HG02571 (cell line): ENCODE results near the gene GALNT2.
A peak's percentile ranks its signal among the peaks of the same experiment; 100 is the strongest.

Experiments used
- ATAC-seq: cut with Tn5 transposase; IDR thresholded peaks from one replicate; pipeline ENCODE4 v1.9.1; 2021; ENCODE audit warnings: mild to moderate bottlenecking, moderate library complexity; ENCODE audit not compliant: unreplicated experiment

GALNT2 gene

DNA sequence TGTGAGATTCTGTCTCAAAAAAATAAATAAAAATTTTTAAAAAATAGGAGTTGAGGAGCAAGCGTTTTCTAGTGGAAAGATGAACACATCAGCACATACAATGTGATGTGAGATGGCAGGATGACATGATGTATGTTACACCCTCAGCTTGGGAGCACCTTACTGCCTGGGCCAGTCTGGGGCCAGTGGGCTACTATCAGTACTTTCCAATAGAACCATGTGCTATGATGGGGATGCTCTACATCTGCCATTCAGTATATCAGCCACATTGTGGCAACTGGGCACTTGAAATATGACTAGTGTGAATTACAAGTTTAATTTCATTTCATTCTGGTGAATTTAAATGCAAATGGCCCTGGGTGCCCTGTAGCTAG lies 203.1 kb downstream of the GALNT2 start:
- ATAC-seq, result peak; percentile 11

DNA sequence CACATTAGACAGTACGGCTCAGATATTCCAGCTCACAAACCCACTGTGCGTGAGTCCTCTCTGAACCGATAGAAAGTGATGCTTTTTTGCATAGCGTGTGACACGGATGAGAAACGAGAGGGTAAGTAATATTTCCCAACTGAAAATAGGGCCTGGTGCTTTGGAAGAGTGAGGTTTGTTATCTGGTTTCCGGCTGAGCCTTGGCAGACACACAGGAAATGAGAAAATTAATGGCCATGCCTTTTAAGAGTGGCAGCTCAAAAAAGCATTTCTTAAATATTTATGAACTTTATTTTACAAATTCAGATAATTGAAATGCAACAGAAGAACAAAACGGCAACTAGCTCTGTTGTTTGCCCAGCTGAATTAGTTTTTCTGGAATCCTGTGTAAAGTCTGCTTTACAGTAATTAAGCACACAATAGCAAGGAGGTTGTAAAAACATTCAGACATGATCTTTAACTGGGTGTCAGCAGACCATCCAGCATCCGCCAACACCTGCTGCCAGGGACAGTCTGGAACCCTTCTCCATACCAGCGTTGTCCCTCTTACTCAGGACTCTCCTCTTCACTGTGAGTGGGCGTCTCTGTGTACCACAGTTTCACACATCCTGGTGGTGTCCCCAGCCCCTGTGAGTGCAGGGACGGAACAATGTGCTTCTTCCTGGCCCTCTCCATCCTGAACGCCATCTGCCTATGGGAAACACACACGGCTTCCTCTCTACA lies 203.7 kb downstream of the GALNT2 start:
- ATAC-seq, result peak; percentile 49

DNA sequence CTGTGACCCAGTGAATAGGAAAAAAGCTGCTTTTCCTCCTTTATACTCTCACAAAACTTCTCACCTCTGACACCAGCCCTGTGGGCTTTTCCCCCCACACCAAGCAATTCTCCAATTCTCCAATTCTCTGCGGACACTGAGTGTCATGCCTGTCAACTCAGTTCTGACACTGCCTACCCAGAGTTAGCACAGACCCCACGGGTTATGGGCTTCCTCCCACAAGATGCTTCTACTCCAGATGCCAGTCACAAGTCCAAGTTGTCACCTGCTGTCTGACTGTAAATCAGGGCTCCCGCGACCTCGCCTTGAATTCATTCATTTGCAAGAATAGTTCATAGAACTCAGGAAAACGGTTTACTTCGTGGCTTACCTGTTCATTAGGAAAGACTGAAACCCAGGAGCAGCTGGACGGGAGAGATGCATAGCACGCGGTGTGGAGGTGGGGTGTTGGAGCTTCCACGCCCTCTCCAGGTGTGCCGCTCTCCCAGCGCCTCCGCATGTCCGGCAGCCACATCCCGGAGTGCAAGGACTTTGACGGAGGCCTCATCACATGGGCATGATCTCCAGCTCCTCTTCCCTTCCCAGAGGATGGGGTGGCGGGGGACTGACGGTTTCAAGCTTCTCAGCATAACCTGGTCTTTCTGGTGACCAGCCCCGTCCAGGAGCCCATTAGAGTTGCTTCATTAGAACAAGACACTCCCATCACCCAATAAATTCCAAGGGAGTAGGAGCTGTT lies 204.4 kb downstream of the GALNT2 start:
- no peak for ATAC-seq

DNA sequence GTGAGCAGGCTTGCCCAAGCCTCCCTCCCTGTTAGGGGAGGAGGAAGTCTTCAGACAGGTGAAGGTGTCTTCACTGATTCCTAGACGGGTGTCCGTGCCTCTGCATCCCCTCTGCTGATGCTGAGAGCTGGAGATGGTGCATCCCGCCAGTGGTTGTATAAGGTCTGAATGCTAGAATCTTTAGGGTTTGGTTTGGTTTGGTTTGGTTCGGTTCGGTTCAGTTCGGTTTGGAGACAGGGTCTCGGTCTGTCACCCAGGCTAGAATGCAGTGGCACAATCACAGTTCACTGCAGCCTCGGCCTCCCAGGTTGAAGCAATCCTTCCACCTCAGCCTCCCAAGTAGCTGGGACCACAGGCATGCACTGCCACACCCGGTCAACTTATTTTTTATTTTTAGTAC lies 205.5 kb downstream of the GALNT2 start:
- ATAC-seq, result no peak

DNA sequence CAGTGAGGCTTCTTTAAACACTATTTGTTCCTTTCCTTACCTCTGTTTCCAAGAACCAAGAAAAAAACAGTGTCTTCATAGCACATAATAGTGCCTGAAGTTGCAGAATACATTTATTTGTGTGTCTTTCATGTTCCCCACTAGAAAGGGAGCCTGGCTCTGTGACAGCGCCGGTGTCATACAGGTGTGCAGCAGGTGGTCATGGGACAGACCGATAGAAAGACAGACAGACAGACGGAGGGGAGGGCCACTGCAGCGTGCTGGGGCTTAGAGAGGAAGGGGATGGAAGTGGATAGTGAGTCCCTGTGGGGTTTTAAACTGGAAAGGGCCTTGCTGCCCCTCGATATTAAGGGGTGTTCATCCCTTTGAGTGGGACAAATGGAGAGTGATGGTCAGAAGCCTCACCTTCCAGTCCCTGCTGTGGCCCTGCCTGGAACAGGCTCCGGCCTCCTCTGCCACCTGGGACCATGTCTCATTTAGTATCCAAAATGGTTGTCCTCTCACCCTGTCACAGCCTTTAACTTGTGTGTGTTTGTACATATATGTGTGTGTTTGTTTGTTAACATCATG lies 206.2 kb downstream of the GALNT2 start:
- ATAC-seq, result no peak

DNA sequence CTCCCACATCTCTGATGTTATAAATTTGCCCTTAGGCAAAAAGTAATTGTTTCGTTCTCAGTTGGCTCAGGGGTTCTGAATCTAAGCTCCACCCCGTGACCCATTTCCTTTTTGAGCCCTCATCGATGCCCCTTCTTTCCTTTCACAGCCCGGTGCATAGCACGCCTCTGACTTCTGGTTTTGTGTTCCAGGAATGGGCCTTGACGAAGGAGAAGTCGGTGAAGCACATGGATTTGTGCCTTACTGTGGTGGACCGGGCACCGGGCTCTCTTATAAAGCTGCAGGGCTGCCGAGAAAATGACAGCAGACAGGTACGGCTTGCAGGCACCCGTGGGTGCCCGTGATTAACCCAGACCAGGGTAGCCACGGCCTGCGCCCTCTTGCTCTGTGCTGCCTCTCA lies 207.2 kb downstream of the GALNT2 start:
- ATAC-seq, result no peak

DNA sequence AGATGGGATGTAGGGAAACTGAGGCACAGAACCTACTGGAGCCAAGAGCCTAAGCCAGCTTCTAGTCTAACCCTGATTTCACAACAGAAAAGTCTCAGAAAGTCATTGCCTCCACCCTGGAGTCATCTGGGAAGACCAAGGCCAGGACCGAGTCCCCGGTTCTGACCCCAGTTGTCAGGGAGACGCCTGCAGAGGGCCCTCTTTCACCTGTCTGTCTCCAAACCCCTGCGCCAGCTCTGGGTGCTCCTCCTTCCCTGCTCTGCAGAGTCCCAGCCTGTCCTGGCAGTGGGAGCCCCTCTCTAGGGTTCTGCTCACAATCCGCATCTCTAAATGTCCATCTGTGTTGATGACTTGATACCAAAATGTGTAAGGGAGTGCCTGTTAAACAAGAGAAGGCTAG lies 209.4 kb downstream of the GALNT2 start:
- ATAC-seq, result no peak

DNA sequence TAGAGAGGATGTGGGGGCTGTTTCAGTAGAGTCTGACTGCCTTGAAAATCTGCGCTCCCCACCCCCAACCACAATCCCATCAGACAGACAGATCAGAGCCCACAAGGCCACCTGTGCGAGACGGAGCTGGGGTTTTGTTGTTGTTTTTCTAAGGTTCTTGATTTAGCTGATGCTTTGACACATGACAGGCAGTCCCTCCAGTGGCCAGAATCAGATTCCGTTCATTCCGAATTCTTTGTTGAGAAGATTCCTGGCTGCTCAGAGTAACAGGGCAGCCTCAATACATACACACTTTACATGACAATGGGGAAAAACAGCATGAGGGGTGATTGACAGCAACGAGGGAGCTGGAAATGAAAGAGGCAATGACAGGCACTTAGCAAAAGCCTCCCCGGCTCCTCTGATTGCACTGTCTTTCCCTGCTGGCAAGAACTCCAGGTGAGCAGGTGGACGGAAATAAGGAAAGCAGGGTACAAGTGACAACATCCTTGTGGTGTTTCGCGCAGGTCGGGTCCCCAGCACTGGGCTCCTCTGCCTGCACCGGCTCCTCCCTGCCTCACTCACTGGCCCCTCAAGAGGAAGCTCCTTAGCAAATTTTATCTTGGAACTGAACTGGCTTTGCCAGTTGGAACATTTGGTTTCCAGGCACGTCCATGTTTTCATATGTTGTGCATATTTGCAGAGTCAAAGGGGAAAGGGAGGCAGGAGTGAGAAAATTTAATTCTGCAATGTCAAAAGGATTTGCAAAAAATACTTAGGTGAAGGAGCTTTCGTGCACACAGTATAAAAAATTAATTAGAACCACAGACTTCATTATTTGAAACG lies 210.4 kb downstream of the GALNT2 start:
- ATAC-seq, result no peak

DNA sequence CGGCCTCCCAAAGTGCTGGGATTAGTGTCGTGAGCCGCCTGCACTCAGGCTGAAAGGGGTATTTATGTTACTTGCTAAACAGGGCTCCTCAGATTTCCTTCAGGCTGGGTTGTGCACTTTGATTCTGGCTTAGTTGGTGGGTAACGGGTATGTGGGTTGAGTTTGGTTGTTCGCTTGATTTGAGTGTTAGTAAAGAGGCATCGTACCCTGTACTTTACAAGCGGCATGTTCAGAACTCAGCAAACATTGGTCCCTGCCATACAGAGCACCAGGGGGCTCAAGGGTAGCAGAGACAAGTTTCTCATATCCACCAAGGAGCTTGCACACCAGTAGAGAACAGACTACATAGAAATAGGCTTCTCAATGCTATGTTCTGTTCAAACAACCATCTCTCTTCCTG lies 211.3 kb downstream of the GALNT2 start:
- no peak for ATAC-seq

DNA sequence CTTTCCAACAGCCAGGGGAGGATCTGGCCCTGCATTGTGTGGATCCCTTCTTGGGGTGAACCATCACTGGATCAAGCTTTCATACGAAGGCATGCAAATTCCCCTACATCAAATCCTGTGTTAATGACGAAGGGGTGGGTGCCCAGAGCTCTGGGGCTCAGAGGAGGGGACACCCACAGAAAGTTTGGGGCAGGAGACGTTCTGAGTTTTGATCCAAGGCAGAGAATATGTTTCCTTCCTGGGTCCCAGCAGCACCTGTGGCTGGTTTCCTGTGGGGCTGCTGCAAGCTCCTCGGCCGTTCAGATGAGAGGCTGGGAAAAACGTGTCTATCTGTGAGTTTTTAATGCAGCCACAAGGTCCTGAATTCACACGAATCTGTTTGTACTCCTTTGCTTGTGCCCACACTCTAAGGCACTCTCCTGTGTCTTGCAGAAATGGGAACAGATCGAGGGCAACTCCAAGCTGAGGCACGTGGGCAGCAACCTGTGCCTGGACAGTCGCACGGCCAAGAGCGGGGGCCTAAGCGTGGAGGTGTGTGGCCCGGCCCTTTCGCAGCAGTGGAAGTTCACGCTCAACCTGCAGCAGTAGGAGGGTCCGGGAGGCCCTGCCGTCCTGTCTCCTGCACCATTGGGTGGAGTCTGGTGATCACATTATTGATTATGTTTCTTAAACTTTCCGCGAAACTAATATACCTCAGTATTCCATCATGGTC lies 212.0 kb downstream of the GALNT2 start:
- no peak for ATAC-seq

DNA sequence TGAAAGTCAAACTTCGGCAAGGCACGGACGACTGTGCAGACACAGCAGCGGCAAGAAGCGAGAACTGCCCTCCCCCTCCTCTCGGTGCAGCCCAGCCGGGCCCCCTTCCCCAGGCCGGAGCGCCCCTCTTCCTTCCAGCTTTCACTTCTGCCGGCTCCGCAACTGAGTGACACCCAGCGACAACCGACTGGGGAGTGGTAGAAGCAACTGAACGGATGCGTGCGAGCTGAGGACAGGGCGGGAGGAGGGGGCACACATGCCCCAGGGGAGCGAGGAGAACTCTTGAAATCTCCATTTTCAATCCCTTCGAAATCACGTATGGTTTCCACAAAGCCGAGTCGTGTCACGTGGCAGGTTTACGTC lies 212.5 kb downstream of the GALNT2 start:
- no peak for ATAC-seq

DNA sequence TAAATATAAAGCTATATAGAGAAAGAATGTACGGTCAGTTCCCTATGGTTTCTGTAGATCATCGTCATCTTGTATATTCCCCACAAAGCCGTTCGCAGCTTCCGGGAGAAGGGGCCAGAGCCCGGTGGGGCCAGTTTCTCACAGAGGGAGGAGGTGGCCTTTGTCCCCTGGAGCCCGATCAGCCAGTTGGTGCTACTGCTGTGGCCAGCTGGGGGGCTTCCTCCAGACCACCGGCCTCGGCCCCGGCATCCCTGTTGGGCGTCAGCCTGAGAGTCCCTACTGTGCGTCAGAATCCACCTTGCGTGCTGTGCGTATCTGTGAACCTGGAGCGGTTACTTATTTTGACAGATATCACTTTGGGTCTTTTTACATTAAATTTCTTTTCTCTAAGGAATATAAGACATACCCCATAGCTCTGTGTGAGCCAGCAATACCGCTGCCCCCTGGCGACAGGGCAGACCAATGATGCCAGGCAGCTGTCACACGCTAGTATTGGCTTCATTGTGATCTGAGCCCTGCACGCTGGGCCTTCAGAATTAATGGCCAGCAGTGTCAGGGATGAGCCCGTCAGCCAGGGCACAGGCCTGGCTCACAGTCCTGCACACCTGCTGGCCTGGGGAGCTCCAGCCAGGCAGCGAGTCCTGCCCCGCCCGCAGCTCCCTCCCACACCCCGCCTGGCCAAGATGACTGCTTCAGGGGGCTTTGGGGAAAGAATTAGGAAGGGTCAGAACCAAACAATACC lies 213.2 kb downstream of the GALNT2 start:
- ATAC-seq, result no peak

DNA sequence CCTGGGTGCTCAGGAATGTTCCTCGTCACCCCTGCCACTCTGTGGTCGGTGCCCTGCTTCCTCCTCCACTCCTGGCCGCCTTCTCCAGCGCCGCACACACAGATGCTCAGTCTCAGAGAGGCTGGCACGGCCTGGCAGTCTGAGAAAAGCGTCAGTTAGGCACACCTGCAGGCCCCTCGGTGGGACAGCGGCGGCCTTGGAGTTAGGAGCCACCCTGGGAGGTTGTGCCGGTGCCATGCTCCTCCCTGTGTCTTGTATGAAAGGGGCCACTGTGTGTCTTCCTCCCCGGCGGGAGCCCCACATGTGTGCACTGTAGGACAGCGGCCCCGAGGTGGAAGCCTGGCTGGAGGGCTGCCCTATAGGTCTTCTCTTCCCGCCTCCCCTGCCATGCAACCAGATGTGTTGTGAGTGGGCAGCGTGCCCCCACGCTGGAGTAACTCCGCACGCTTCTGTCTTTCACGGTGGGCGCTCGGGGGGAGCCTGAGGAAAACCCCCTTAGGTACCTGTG lies 213.9 kb downstream of the GALNT2 start:
- ATAC-seq, result no peak

DNA sequence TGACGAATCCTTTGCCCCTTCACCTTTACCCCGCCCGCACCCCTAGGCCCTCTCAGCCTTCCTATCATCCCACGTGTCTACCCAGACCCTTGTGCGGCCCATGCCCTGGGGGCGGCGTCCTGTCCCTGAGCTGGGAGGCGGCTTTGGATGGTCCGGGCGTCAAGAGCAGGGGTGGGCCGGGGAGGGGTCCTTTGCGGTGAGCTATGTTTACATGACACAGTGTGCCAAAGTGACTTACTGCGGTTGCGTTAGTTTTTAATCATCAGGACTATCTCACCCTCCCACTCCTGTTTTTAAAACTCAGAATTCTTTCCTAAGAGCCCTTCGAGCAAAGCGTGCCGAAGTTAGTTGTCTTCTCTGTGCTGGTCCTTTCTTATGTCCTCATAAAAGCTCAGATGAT lies 214.5 kb downstream of the GALNT2 start:
- ATAC-seq, result no peak

DNA sequence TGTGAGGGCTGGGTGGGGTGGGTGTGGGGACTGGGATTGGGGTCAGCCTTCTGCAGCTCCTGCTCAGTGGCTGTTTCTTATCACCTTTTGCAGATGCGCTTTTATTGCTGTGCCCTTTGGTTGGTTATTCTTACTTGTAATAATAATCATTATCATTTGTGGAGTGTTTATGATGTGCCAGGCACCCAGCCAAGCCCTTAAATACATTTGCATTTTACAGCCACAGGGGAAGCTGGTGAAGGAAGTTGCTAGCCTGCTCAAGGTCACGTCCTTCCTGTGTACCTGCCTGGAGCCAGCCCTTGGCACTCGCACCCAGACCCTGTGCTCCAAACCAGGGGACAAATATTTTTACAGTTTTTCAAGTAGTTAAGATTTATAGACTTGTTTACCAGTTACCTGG lies 215.1 kb downstream of the GALNT2 start:
- ATAC-seq, result no peak

DNA sequence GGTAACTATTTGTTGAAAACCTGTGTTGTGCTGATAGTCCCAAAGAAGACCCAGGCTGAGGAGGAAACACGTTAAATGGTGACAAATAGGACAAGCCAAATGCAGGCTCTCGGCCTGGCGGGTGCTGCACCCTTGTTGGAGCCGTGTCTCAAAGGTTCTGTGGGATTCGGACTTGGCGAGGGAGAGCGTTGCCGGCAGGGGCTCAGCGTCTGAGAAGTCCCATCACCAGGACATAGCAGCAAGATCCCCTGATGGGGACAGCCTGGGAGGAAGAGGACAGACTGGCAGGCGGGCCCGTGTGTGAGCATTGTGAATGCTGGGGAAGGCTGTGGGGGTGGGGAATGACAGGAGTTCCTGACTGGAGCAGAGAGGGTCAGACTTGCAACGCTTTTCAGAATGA lies 216.6 kb downstream of the GALNT2 start:
- ATAC-seq, result no peak

DNA sequence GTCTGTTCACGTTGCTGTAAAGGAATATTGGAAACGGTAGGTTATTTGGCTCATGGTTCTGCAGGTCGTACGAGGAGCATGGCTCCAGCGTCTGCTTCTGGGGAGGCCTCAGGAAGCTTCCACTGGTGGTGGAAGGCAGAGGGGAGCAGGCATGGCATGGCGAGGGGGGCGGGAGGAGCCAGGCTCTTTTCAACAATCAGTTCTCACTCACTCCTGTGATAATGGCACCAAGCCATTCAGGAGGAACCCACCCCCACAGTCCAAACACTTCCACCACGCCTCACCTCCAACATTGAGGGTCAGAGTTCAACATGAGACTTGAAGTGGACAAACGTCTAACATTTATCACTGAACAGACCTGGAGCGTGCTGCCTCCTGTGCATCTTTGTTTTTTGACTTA lies 217.9 kb downstream of the GALNT2 start:
- no peak for ATAC-seq

DNA sequence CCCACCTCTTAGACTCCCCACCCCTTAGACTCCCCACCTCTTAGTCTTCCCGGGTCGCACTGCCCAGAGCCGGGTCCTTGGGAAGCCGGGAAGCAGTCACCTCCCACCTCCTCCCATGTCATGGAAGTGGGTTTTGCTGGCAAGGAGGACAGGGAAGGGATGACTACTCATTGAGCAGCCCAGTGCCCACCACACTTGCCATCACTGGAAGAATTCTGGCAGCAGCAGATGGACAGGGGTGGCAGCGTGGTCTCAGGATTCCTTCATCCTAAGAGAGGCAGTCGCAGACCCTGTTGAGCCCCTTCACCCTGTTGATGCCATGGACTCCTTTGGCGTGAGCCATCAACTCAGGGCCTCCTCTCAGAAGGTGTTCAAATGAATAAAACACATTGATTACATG lies 218.3 kb downstream of the GALNT2 start:
- ATAC-seq, result no peak

DNA sequence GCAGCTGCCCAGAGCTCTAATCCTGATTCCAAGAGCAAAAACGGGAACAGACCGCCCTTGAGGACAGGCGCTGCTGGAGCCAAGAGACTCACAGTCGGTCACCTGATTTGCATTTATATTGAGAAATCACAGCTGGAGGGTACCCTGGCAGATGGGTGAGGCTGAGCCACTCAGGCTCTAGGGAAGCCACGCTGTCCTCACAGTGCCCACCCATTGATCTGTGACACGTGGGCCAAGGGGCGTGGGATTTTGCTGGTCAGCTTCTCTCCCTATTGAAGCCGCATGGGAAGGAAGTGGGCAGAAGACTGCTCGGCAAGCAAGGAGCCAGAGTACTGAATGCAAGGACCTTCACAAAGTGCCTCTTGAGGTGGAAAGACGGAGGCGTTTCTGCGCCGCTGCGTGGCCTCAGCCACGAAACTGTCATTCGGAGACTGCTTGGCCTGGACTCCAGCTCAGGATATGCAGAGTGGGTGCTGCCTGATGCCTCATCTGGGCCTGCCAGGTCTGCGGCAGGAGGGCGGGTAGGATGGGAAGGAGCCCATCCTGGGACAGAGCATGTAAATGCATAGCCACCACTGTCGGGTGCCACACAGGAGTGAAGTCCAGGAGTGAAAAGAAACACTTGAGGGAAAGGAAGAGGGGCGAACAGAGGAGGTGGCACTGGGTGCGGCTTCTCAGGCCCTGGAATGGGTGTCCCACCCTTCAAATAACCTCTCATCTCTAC lies 219.3 kb downstream of the GALNT2 start:
- ATAC-seq, result no peak
